SKM-1 (cell line): ENCODE results near the gene MANBA.

Experiments
- DNase-seq: peaks from one replicate; lab custom pipeline; 2025; ENCODE audit not compliant: unreplicated experiment; lab: John Stamatoyannopoulos, UW

MANBA gene

DNA sequence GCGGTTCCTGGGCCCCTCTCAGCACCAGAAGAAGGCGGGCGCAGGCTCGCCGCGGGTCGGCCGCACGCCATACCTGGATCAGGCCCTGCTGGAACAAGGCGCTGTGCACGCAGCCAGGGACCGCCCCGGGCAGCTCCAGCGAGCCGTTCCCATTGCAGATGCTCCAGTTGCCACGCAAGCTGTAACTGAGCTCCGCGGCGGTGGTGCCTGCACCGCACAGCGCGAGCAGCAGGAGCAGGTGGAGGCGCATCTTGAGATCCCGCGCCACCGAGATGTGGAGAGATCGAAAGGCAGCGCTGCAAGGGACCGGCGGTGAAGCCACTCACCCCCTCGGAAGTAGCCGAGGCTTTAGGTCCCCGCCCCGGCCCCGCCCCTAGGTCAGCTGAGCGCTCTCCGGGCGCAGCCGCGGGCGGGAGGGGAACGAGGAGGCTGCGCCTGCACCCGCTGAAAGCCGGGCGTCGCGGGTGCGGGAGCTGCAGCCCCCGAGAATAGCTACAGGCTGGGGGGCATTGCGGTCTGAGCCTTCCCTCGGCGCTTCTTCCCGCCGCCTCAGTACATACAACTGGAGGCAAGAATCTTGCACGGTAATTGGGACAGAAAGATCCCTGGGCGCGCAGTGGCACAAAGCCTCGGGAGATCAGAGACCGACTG, at the start of gene MANBA:
TSS of gene MANBA (minus strand) at position 324 of the 651 bp plus-strand sequence. CDS start at position 250, 74 bp downstream.
- DNase-seq = peak; percentile 61

- no peak for DNase-seq
Observed at GRCh38 chr4:102809691-102810090, 48.9 kb upstream of the MANBA start.

DNA sequence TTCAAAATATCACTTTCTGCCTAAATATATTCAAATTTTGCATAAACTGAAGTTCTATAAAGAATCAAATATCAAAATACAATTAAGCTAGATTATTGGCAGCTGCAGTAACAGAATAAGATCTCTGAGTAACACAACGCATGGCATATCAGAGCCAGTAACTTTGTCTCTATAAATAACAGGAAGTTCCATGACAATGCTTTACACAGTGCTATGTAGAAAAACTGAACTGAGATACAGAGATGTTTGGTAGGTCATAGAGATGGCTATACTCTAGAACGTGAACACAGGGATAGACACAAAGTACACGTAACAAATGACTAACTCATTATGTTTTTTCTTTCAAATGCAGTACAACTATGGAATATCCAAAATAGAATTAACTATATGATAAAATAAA, 48.4 kb upstream of the MANBA start:
- no peak for DNase-seq

DNA sequence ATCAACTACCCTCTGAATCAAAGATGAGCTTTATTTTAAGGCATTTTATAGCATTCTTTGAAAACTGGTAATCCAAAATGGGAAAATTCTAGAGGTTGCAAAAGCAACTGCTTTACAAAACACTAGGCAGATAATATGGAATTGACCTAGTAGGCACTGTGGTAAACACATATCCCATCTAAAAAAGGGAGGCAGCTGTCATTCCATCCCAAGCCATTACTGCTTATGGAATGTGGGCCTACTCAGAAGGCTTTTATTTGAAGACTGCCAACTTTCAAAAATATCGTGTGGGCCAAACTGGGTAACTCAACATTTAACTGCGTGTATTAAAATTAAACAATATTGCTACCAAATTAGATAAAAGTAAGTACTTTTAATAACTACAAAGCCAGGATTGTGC, 47.2 kb upstream of the MANBA start:
- no peak for DNase-seq

DNA sequence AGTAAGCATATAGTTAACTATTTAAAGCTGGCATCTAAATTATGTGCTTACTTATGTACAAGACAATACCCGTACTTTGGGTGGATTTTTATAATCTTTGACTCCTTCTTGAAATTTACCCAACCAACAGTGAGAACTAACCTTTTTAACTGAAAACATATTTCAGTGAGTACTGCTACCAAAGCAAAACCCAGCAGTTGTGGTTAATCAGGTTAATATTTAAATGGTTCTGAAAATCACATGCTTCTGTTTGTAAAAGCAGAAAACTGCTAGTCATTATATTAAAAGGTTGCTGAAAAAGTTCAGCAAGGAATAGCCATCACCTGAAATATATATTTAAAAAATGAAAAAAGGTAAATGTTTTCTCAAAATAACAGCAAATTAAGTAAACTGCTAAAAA, 46.6 kb upstream of the MANBA start:
- DNase-seq = no peak

GRCh38 chr4:102799816-102800215, 39.0 kb upstream of the MANBA start:
- DNase-seq = no peak

DNA sequence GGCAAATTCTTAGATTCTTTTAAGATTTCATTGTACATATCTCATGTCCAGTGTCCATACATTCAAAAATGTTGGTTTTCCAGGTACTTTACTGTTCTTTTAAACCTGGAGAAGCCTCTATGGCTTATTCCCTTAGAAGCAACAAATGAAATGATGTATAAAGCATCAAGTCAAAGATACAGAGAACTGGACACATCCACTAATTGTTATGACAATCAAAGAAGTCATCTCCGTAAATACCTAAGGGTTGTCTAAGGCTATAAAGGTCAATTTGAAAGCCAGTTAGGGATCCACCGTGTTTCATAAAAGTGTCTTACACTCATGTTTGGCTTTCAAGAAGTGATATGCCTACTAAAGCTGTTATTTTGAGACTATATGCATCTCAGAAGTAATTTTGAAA, 34.2 kb upstream of the MANBA start:
- DNase-seq = no peak

- DNase-seq = no peak
Observed at GRCh38 chr4:102792361-102792936, 31.7 kb upstream of the MANBA start.

GRCh38 chr4:102791318-102791835, 30.6 kb upstream of the MANBA start:
- no peak for DNase-seq

DNA sequence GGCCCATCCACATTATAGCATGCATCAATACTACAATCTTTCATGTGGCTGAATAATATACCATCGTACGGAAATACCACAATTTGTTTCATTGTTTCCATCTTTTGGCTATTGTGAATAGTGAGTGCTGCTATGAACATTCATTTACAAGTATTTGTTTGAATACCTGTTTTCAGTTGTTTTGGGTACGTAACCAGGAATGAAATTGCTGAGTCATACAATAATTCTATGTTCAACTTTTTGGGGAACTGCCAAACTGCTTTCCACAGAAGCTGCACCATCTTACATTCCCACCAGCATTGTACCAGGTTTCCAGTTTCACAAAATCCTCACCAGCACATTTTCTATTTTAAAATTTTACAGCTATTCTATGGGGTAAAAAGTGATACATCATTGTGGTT, 28.5 kb upstream of the MANBA start:
- DNase-seq = no peak

- DNase-seq = no peak
Observed at GRCh38 chr4:102787944-102788343, 27.2 kb upstream of the MANBA start.

DNA sequence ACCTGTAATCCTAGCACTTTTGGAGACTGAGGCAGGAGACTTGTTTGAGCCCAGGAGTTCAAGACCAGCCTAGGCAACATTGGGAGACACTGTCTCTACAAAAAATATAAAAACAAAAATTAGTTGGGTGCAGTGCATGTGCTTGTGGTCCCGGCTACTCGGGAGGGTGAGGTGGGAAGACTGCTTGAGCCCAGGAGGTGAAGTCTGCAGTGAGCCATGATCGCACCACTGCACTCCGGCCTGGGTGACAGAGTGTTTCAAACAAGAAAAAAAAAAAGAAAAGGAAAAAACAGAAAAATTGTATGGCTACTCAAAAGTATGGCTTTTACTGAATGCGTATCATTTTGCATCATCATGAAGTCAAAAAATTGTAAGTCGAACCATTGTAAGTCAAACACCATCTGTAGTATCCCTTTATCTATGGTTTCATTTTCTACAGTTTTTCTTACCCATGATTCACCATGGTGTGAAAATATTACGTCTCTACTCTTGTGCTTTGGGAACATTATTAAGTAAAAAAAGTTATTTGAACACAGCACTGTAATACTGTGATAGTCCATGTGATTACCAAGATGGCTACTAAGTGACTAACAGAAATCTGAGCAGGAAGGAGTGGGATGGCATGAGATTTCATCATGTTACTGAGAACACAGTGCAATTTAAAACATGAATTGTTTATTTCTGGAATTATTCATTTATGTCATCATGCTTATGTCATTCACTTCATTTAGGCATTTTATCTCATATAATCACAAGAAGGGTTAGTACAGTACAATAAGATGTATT, 26.5 kb upstream of the MANBA start:
- no peak for DNase-seq

GRCh38 chr4:102786279-102786678, 25.5 kb upstream of the MANBA start:
- DNase-seq = no peak

DNA sequence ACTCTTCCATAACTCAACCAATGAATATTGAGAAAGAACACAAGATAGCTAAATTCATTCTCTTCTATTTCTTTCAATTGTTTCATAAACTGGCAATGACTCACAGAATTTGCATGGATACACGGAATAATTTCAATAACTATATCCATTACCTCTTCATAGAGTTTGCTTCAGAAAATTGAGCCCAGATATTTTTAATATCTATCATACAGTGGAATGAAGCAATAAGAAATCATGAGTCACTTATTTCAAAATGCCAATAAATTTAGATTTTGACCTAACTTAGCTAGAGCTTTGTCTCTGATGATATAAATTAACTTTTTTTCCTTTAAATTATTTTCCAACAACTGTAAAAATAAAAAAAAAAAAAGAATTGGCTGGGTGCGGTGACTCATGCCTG, 22.2 kb upstream of the MANBA start:
- DNase-seq = no peak

- DNase-seq = no peak
Observed at GRCh38 chr4:102781570-102781969, 20.8 kb upstream of the MANBA start.

GRCh38 chr4:102780476-102781144, 19.8 kb upstream of the MANBA start:
- no peak for DNase-seq

- no peak for DNase-seq
Observed at GRCh38 chr4:102779204-102779603, 18.4 kb upstream of the MANBA start.

GRCh38 chr4:102778720-102779119, 18.0 kb upstream of the MANBA start:
- no peak for DNase-seq

DNA sequence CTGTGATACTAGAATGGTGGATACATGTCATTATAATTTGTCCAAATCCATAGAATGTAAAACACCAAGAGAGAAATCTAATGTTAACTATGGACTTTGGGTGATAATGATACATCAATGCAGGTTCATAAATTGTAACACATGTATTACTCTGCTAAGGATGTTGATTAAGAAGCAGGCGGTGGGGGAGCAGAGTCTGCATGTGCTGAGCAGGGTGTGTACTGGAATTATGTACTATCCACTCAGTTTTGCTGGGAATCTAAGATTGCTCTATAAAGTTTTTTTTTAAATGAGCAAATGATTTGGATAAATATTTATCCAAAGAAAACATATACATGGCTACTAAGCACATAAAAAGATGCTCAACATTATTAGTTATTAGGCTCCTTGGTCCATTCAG, 15.0 kb upstream of the MANBA start:
- DNase-seq = no peak

GRCh38 chr4:102774254-102774653, 13.5 kb upstream of the MANBA start:
- DNase-seq = no peak

DNA sequence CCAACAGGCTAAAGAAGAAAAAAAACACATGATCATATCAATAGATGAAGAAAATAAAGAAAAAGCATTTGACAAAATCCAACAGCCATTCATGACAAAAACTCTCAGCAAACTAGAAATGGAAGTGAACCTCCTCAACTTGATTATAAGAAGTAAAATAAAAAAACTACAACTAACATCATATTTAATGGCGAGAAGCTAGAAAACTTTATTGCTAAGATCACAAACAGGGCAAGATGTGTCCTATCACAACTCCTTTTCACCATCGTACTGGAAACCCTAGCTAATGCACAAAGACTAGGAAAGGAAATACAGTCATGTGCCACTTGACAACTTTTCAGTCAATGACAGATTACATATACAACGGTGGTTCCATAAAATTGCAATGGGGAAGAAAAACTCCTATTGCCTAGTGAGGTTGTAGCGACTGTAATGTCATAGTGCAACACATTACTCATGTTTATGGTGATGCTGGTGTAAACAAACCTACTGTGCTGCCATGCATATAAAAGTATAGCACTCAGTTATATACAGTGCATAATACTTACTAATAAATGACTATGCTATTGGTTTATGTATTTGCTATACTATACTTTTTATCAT, 12.1 kb upstream of the MANBA start:
- no peak for DNase-seq
